Pons (tissue), 1 donor: Measurements from ENCODE around the gene DPAGT1.
A peak's percentile ranks its signal among the peaks of the same experiment; 100 is the strongest.
"Not testable (repeated sequence)": the region's sequence is repeated elsewhere in the genome, so short reads cannot be mapped to it uniquely, and the experiment has no call there.

Experiments used
- DNase-seq: peaks from one replicate; pipeline ENCODE4 v3.0.0-alpha.2; 2016; ENCODE audit warnings: low spot score

DPAGT1 gene

GRCh38 chr11:119115484-119116234 is 14.0 kb upstream of the DPAGT1 start:
- DNase-seq = peak; percentile 60

- DNase-seq = no peak
Observed at GRCh38 chr11:119114351-119114750, 12.7 kb upstream of the DPAGT1 start.

DNA sequence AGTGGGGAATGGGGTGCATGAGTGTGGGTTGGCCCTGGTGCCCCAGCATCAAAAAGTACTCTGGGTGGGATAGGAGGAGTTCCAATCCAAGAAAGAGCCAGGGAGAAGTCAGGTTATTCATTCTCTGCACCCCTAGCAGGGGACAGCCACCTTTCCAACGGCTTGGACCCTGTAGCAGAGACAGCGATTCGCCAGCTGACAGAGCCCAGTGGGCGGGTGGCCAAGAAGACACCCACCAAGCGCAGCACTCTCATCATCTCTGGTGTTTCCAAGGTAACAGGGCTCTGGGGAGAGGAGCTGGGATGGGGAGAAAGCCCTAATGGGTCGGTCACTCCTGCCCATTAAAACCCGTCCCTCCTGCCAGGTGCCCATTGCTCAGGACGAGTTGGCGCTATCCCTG is 12.1 kb upstream of the DPAGT1 start:
- DNase-seq = no peak

DNA sequence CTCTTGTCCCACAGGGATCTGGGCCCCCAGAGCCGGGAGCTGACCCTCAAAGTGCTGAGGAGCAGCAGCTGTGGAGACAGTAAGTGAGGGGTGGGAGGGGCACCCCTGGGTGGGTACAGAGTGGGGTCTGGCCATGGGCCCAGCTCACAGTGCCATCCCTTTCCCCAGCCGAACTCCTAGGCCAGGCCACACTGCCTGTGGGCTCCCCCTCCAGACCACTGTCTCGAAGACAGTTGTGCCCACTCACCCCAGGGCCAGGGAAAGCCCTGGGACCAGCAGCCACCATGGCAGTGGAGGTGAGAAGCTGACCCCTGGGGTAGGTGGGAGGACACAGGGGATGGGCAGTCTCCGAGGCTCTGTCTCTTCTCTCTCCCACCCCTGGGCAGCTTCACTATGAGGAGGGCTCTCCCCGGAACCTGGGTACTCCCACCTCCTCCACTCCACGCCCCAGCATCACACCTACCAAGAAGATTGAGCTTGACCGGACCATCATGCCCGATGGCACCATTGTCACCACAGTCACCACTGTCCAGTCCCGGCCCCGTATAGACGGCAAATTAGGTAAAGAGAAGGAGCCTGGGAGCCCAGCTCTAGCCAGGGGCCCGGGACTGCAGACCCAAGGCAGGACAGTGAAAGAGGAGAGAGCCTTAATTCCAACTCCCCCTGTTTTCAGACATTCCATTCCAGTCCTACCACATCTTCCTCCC is 10.8 kb upstream of the DPAGT1 start:
- no peak for DNase-seq

GRCh38 chr11:119111361-119111925 is 9.8 kb upstream of the DPAGT1 start:
- DNase-seq = no peak

- no peak for DNase-seq
Observed at GRCh38 chr11:119110439-119110838, 8.8 kb upstream of the DPAGT1 start.

DNA sequence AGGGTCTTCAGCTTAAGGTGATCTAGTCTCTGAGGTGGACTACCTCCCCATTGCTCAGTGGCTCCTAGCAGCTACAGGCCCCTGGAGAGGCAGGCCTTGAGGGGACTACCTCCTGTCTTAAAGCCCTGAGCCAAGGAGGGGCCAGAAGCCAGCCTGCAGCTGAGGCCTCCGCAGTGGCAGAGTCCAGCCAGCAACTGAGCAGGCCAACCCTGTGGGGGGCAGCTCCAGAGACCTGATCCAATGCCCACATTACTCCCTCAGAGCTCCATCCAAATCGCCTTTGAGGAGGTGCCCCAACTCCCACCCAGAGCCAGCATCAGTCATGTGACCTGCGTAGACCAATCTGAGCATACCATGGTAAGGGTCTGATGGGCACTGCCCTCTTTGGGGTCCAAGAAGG is 8.2 kb upstream of the DPAGT1 start:
- no peak for DNase-seq

GRCh38 chr11:119108857-119109221 is 7.2 kb upstream of the DPAGT1 start:
- DNase-seq = no peak

DNA sequence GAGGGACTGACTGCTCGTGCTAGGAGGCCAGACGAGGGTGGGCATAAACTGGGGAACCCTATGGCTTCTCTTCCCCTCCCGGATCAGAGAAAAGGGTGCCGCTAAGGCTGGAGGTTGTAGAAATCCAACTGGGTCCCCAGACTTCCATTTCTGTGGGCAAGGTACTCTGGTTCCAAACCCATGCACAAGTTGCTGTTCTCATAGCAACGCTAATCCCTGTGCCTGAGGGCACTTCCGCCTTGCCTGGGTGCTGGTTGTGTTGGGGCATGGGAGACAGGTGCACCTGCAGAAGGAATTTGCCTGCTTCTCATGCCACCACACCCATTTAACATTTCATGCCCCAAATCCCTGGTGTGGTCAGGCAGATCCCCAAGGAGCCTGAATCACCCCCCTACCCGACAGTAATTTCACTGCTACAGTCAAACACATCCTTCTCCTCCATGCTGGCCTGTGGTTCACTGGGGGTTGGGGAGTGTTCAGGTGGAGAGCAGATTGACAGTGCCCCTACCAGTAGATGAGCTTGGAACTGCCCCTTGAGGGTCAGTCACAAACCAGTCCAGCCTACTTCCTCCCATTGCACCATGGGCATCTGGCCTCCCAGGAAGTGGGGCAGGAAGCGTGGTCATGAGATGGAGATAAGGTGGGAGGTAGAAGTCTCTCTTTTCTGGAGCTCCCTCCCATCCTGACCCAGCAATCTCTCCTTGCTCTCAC is 6.6 kb upstream of the DPAGT1 start:
- DNase-seq = no peak

DNA sequence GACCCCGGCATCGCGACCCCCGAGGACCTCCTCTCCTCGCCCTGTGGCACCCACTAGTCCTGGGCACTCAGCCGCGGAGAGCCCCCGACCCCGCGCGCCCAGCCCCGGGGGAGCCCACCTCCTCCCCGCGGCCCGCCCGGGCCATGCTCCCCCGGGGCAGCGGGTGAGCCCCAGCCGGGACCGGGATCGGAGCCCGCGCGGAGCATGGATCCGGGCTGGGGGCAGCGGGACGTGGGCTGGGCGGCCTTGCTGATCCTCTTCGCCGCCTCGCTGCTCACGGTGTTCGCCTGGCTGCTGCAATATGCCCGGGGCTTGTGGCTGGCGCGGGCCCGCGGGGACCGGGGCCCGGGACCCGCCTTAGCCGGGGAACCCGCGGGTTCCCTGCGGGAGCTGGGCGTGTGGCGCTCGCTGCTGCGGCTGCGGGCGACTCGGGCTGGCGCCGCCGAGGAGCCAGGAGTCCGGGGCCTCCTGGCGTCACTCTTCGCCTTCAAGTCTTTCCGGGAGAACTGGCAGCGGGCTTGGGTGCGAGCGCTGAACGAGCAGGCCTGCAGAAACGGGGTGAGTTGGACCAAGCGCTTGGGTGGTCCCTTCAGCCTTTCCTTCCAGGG is 6.0 kb upstream of the DPAGT1 start:
- no peak for DNase-seq

GRCh38 chr11:119106564-119107537 is 5.2 kb upstream of the DPAGT1 start, which contains the start of gene C2CD2L:
C2CD2L (plus strand) TSS chr11:119107344; CDS start chr11:119107742, 398 bp downstream.
- peak; percentile 88 for DNase-seq

DNA sequence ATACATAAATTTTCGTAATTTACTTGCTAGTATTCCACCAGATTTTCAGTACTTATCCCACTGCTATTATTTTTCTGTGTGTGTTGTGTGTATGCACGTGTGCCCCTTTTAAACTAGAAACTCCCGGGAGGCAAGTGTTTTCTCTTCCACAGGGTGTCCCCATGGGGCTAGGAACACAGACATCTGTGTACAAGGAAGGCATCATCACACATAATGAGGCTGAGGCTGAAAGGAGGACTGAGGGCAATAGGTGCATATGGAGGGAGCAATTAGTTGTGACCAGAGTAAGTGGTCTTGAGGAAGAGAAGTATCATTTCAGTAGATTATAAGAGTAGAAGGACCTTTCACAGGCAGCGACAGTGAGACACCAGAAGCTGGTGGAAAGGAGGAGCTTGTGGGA is 2.1 kb upstream of the DPAGT1 start:
- DNase-seq = no peak

- not testable (repeated sequence) for DNase-seq
Observed at GRCh38 chr11:119103161-119103664, 1.6 kb upstream of the DPAGT1 start.

- no peak for DNase-seq
Observed at GRCh38 chr11:119100994-119101758, 477 bp downstream of the DPAGT1 start.

DNA sequence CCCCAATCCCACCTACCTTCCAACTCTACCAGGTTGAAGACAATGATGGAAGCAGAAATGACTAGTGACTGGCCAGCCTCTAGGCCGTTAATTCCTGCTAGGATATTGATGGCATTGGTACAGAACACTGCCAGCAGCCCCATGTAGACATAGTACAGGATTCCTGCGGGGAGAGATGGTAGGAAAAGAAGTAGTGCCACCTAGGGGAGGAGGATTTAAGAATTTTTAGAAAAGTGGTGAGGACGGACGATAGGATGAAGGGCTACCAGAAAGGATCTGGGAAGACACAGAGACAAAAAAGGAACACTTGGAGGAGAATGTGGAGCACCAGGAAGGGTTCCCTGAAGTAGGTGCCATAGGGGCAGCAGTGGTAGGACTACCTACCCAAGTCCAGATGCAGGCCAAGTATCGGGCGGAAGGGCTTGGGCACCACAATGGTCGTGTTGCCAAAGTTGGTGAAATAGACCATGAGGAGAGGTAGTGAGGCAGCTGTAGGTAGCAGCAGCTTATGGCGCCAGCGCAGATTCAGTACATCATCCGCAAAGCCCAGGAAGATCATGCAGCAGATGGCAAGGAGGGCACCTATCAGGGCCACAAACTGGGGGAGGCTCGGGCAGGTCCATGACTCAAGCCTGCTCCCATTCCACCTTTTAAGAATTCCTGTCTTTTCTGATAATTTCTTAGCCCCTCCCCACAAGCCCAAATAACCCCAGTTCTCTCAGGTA is 1.2 kb downstream of the DPAGT1 start:
- DNase-seq = no peak

- no peak for DNase-seq
Observed at GRCh38 chr11:119099711-119100110, 1.9 kb downstream of the DPAGT1 start.

GRCh38 chr11:119095066-119095880 is 6.4 kb downstream of the DPAGT1 start:
- DNase-seq = peak; percentile 100

DNA sequence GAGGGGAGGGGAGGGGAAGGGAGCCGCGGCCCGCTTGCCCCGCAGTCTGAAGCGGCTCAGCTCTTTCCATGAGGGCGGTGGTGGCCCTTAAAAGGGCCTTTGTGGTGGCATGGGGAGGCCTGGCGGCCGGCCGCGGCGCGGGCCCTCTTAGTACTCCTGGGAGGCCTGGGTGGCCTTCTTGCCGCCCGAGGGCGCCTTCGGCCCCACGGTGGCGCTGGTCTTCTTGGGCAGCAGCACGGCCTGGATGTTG is 6.9 kb downstream of the DPAGT1 start:
- DNase-seq = peak; percentile 80
